GM12878 (cell line): ENCODE data around the gene AQP3. TPM values are rescaled to one million over a fixed set of nuclear protein-coding genes. Genes with fewer than 3 reads are reported as not detected.

Experiments
- ATAC-seq: fragments of 200-7000 bp; cut with Tn5 transposase; 3 replicates; pipeline ENCODE4 v1.9.1; 2020; ENCODE audit warnings: mild to moderate bottlenecking, moderate library complexity
- BruUV-seq: library from RNA; stranded (reverse); fragments of 400-500 nt; replicated peaks from 2 replicates; lab custom pipeline; 2021; lab: Mats Ljungman, UMichigan
- CTCF ChIA-PET: fragments of 300-600 bp; sonication (Branson Sonifier 250); formaldehyde crosslinking; extraction: SDS; loops from one replicate; lab custom pipeline; 2021; ENCODE audit warnings: inconsistent platforms; lab: Yijun Ruan, JAX
- POLR2A ChIA-PET: fragments of 350-600 bp; formaldehyde crosslinking; extraction: SDS; loops from one replicate; lab custom pipeline; 2021; ENCODE audit warnings: inconsistent platforms; lab: Charles Lee
- RAD21 ChIA-PET: fragments of 300-600 bp; sonication (Branson Sonifier 250); formaldehyde crosslinking; loops from one replicate; lab custom pipeline; 2023; ENCODE audit warnings: antibody characterized with exemption; ENCODE audit not compliant: unreplicated experiment; lab: Charles Lee
- SMC1A ChIA-PET: fragments of 300-600 bp; sonication (Branson Sonifier 250); formaldehyde crosslinking; loops from one replicate; lab custom pipeline; 2023; ENCODE audit not compliant: unreplicated experiment, uncharacterized antibody; lab: Charles Lee
- DNase-seq: peaks from one replicate; pipeline ENCODE4 v3.0.0-alpha.2; 2011; ENCODE audit warnings: low read depth, low spot score
- FAIRE-seq: peaks from 3 replicates; lab custom pipeline; 2011; peaks lifted over from hg19 to GRCh38; lab: Jason Lieb, UNC
- H2AFZ ChIP-seq: 2 replicates; pipeline ENCODE4 v1.6.0; 2011; ENCODE audit warnings: low read depth, low read length, control low read depth; ENCODE audit not compliant: control insufficient read depth
- H3K27ac ChIP-seq: 2 replicates; pipeline ENCODE4 v1.5.1; 2011; ENCODE audit warnings: control low read depth; ENCODE audit not compliant: control insufficient read depth, insufficient read depth
- H3K27me3 ChIP-seq, 2 experiments: replicated peaks in 1 of 2; 2 replicates each; pipeline versions ENCODE4 v1.6.0 to v1.6.1; 2011; ENCODE audit warnings: low read length in 1 of 2; ENCODE audit not compliant: control insufficient read depth in 2 of 2, insufficient read depth in 2 of 2
- H3K36me3 ChIP-seq, 2 experiments: 2 replicates each; pipeline ENCODE4 v1.5.1; 2011; ENCODE audit warnings: low read length in 1 of 2; ENCODE audit not compliant: control insufficient read depth in 2 of 2, insufficient read depth in 2 of 2
- H3K4me1 ChIP-seq: 2 replicates; pipeline ENCODE4 v1.6.1; 2011; ENCODE audit warnings: mild to moderate bottlenecking, low read length, moderate library complexity, mixed read lengths; ENCODE audit not compliant: control insufficient read depth, insufficient read depth
- H3K4me2 ChIP-seq: 2 replicates; pipeline ENCODE4 v1.6.0; 2011; ENCODE audit warnings: control low read depth; ENCODE audit not compliant: control insufficient read depth, insufficient read depth
- H3K4me3 ChIP-seq: fragments of 200-600 bp; sonication (generic); 2 replicates; pipeline ENCODE4 v1.5.1; 2016
- H3K79me2 ChIP-seq: 2 replicates; pipeline ENCODE4 v1.6.0; 2011; ENCODE audit warnings: low read length; ENCODE audit not compliant: control insufficient read depth, insufficient read depth
- H3K9ac ChIP-seq: 2 replicates; pipeline ENCODE4 v1.8.0; 2011; ENCODE audit warnings: low read length, control low read depth, mixed read lengths; ENCODE audit not compliant: control insufficient read depth, insufficient read depth
- H3K9me3 ChIP-seq: replicated peaks from 3 replicates; pipeline ENCODE4 v1.5.1; 2011; ENCODE audit warnings: mild to moderate bottlenecking, low read length; ENCODE audit not compliant: control insufficient read depth, insufficient read depth
- H4K20me1 ChIP-seq: 2 replicates; pipeline ENCODE4 v1.6.0; 2011; ENCODE audit not compliant: control insufficient read depth, insufficient read depth
- ESRRA ChIP-seq: IDR thresholded peaks from 2 replicates; pipeline ENCODE4 v1.6.1; 2012; ENCODE audit warnings: mild to moderate bottlenecking, low read length, improper control_type of control experiment
- JUNB ChIP-seq: IDR thresholded peaks from 2 replicates; pipeline ENCODE4 v1.6.1; 2016; ENCODE audit warnings: antibody characterized with exemption, mild to moderate bottlenecking
- PBX3 ChIP-seq: IDR thresholded peaks from 2 replicates; pipeline ENCODE4 v1.6.1; 2011; ENCODE audit warnings: mild to moderate bottlenecking, low read depth, low read length, moderate library complexity; ENCODE audit not compliant: insufficient replicate concordance
- SMC3 ChIP-seq: IDR thresholded peaks from 2 replicates; pipeline ENCODE4 v1.6.1; 2011; ENCODE audit warnings: low read length, improper control_type of control experiment, borderline replicate concordance
- SUPT20H ChIP-seq: IDR thresholded peaks from 2 replicates; pipeline ENCODE4 v1.6.1; 2011; ENCODE audit warnings: low read depth, mild to moderate bottlenecking, low read length, moderate library complexity, borderline replicate concordance; ENCODE audit not compliant: control insufficient read depth
- ZBTB4 ChIP-seq: fragments of 450-650 bp; formaldehyde crosslinking; IDR thresholded peaks from 2 replicates; pipeline ENCODE4 v1.4.0; 2022; ENCODE audit warnings: mild to moderate bottlenecking, moderate library complexity
- WGBS: methylation state at CpG from one replicate; pipeline ENCODE4 v1.1.6; 2016; ENCODE audit warnings: low lambda C conversion rate; ENCODE audit not compliant: insufficient replicate concordance, insufficient coverage; ENCODE audit errors: missing lambda C conversion rate; 5-methylcytosine and 5-hydroxymethylcytosine counted together
- in situ Hi-C: fragments of 300-500 bp; cut with MboI; formaldehyde crosslinking; loops from 9 replicates; pipeline ENCODE4 v1.14.3; 2018; ENCODE audit warnings: mixed read lengths
- intact Hi-C: fragments of 100-400 bp; cut with micrococcal nuclease; formaldehyde crosslinking; loops from one replicate; pipeline ENCODE4 v1.14.2; 2022; ENCODE audit not compliant: unreplicated experiment
- polyA plus RNA-seq, 11 experiments: library from polyadenylated mRNA; depleted of rRNA in 4 of 11; unstranded in 6 of 11; stranded (reverse) in 5 of 11; fragments of >200 nt; fragmentation: Nextera tagmentation in 4 of 11; fragmentation: Illumina TruSeq in 1 of 11; extraction: Ambion mirVana in 4 of 11; extraction: Trizol in 1 of 11; gene quantifications; 1 replicate in 1 of 11; 2 replicates in 10 of 11; pipeline versions ENCODE4 v1.2.1 to v1.2.3, GENCODE V29; 2011 to 2016; ENCODE audit warnings: inconsistent platforms in 2 of 11, missing spikeins in 2 of 11, low read depth in 1 of 11
- total RNA-seq, 4 experiments: library from RNA; depleted of rRNA in 3 of 4; stranded (reverse); fragments of >200 nt in 3 of 4; fragmentation: Illumina TruSeq in 1 of 4; extraction: Trizol in 1 of 4; gene quantifications; 2 replicates each; pipeline versions ENCODE4 v1.2.1 to v1.2.3, GENCODE V29; 2013 to 2021
- TF ChIP-seq, protein P1 (sequence below): fragments of 450-650 bp; IDR thresholded peaks from 2 replicates; pipeline ENCODE4 v1.6.1; 2016; ENCODE audit warnings: mild to moderate bottlenecking
- TF ChIP-seq, protein P2 (sequence below): fragments of 450-650 bp; IDR thresholded peaks from 2 replicates; pipeline ENCODE4 v1.6.1; 2018; ENCODE audit warnings: mild to moderate bottlenecking, low read depth, moderate library complexity; ENCODE audit not compliant: partially characterized antibody

Gene AQP3
- total and polyA plus RNA-seq, 10 of the 15 experiments (the other 5 are each of a cell fraction or from before 2014, with no cell fraction given): 0.60 to 11.8 (median 4.5) TPM

GRCh38 chr9:33440204-33440603 lies 7.2 kb downstream of the AQP3 start (continued):
- TF ChIP-seq, protein P1, sequence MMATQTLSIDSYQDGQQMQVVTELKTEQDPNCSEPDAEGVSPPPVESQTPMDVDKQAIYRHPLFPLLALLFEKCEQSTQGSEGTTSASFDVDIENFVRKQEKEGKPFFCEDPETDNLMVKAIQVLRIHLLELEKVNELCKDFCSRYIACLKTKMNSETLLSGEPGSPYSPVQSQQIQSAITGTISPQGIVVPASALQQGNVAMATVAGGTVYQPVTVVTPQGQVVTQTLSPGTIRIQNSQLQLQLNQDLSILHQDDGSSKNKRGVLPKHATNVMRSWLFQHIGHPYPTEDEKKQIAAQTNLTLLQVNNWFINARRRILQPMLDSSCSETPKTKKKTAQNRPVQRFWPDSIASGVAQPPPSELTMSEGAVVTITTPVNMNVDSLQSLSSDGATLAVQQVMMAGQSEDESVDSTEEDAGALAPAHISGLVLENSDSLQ: no peak
- TF ChIP-seq SUPT20H: no peak

GRCh38 chr9:33439731-33440130 lies 7.7 kb downstream of the AQP3 start:
- FAIRE-seq (no peak), DNase-seq (no peak), ATAC-seq (no peak)
- H3K9ac ChIP-seq: no peak overlapping the region
- SMC1A ChIA-PET: no interaction called here
- TF ChIP-seq PBX3 (no peak), SMC3 (no peak), ZBTB4 (CRISPR knock-in tag) (no peak), ESRRA (no peak), JUNB (no peak)
- TF ChIP-seq, protein P2, sequence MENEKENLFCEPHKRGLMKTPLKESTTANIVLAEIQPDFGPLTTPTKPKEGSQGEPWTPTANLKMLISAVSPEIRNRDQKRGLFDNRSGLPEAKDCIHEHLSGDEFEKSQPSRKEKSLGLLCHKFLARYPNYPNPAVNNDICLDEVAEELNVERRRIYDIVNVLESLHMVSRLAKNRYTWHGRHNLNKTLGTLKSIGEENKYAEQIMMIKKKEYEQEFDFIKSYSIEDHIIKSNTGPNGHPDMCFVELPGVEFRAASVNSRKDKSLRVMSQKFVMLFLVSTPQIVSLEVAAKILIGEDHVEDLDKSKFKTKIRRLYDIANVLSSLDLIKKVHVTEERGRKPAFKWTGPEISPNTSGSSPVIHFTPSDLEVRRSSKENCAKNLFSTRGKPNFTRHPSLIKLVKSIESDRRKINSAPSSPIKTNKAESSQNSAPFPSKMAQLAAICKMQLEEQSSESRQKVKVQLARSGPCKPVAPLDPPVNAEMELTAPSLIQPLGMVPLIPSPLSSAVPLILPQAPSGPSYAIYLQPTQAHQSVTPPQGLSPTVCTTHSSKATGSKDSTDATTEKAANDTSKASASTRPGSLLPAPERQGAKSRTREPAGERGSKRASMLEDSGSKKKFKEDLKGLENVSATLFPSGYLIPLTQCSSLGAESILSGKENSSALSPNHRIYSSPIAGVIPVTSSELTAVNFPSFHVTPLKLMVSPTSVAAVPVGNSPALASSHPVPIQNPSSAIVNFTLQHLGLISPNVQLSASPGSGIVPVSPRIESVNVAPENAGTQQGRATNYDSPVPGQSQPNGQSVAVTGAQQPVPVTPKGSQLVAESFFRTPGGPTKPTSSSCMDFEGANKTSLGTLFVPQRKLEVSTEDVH: no peak
- POLR2A ChIA-PET: interaction anchor here (0.6 kb wide), 1 partner anchor 11 kb away, joined by 8 read pairs; no protein-coding TSS in a partner anchor
- RAD21 ChIA-PET: no interaction called here
- H3K36me3 ChIP-seq: no peaks in the 10 kb centered on the region
- CTCF ChIA-PET: interaction anchor here (0.8 to 1.4 kb wide), 4 partner anchors 13 to 27 kb away, joined by 3 to 6 read pairs (median 5); no protein-coding TSS in a partner anchor
- peaks cover 4 to 5% of the 10 kb centered on the region in 2 experiments for H3K27me3 ChIP-seq
- no peaks in the 10 kb centered on the region for H4K20me1 ChIP-seq
- no peak overlapping the region for H2AFZ ChIP-seq
- no peak overlapping the region for H3K4me2 ChIP-seq
- no peak overlapping the region for H3K4me3 ChIP-seq
- H3K27ac ChIP-seq: no peak overlapping the region
- H3K79me2 ChIP-seq: no peaks in the 10 kb centered on the region
- no TSS peak for BruUV-seq
- H3K4me1 ChIP-seq: no peaks in the 10 kb centered on the region; the same call in 1 of the 2 replicates
- H3K9me3 ChIP-seq: no peaks in the 10 kb centered on the region
- 14% methylated on average over 6 of the region's 6 CpGs for WGBS
- in situ Hi-C loops: no loop called here
- intact Hi-C loops: no loop called here
